RWPE1 (cell line): ENCODE measurements around the gene ITGB4.
"Not testable (repeated sequence)": the region's sequence is repeated elsewhere in the genome, so short reads cannot be mapped to it uniquely, and the experiment has no call there.

Experiments
- CTCF ChIA-PET: fragments of 350-600 bp; sonication (Branson Sonifier 250); formaldehyde crosslinking; extraction: SDS; loops from one replicate; lab custom pipeline; 2021; lab: Yijun Ruan, JAX
- POLR2A ChIA-PET: fragments of 400-600 bp; formaldehyde crosslinking; extraction: SDS; loops from one replicate; lab custom pipeline; 2020; ENCODE audit warnings: antibody characterized with exemption; ENCODE audit not compliant: low non-redundant PET; lab: Yijun Ruan, JAX
- DNase-seq: peaks from one replicate; pipeline ENCODE4 v3.0.0; 2012; ENCODE audit warnings: low spot score
- H3K27ac ChIP-seq: fragments of 450-650 bp; 2 replicates; pipeline ENCODE4 v1.5.1; 2017
- CTCF ChIP-seq: fragments of 450-650 bp; conservative IDR thresholded peaks from 2 replicates; pipeline ENCODE4 v1.5.1; 2017; ENCODE audit warnings: low read depth, mild to moderate bottlenecking

Gene ITGB4

DNA sequence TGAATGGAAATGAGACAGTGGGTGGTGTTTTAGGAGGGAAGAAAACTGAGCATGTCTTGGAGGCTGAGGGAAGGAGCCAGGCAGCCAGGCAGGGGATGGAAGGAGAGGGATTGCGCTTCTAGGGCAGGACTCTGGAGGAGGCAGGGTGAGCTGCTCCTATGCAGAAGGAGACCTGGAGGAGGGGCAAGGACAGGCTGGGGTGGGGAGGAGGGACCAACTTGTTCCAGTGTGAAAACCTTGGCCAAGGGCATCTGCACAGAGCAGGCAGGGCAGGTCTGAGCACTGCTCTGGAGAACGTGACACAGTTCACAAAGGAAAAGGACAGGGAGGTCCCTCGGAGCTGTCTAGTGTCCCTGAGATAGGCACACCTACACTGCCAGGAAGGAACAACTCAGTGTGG, 38.2 kb downstream of the ITGB4 start:
- POLR2A ChIA-PET: no interaction called here
- peak overlapping the region; percentile 98 for H3K27ac ChIP-seq
- CTCF ChIA-PET: interaction anchor here (0.5 to 0.7 kb wide), 3 partner anchors 11 to 146 kb away, joined by 3 to 4 read pairs (median 3); no protein-coding TSS in a partner anchor
- DNase-seq: no peak
- TF ChIP-seq CTCF: no peak

DNA sequence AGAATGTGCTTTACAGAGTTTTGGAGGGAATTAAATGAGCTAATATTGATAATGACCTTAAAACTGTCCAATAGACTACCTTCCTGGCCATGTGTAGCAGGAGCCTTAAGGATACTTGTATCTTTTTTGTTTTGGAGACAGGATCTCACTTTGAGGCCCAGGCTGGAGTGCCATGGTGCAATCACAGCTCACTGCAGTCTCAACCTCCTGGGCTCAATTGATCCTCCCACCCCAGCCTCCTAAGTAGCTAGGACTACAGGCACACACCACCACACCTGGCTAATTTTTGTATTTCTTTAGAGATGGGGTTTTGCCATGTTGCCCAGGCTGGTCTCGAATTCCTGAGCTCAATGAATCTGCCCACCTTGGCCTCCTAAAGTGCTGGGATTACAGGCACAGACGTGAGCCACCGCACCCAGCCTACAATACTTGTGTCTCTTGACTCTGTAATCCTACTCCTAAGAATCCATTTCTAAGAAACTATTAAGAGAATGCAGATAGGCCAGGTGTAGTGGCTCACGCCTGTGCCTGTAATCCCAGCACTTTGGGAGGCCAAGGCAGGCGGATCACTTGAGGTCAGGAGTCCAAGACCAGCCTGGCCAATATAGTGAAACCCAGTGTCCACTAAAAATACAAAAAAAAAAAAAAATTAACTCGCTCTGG, 38.9 kb downstream of the ITGB4 start:
- CTCF ChIA-PET: interaction anchor here (0.6 to 1.4 kb wide), 2 partner anchors 12 to 81 kb away, joined by 3 read pairs; no protein-coding TSS in a partner anchor
- H3K27ac ChIP-seq: peak overlapping the region; percentile 98
- POLR2A ChIA-PET, DNase-seq: not testable (repeated sequence)

DNA sequence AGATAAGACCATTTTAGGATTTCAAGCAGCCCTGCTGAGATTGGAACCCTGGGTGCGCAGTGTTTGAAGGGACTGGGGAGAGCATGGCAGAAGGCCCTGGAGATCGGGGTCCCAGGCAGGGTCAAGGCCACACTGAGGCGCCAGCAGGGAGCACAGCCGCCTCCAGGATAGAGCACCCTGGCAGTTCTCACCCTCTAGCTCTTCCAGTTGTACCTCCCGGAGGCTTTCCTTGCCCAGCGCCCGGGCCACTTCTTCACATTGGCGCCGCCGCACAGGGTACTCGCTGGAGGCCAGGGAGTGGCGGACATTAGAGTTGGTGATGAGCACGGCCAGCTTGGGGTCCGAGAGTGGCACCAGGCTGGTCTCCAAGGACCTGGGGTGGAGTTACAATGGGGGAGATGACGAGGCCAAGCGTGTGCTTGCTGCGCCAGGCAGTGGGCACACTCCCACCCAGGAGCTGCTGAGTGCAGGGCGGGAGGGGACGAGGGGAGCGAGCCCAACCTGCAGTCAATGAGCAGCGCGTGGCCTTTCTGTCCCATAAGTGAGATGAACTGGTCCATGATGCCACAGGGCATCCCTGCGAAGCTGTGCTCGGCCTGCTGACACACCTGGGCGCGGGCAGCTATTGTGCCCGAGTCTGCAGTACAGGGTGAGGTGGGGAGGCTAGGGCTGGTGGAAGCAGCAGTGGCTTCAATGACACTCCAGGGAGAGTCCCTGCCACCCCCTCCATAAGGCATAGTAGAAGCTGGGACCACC, 41.4 kb downstream of the ITGB4 start:
- no peak for DNase-seq
- H3K27ac ChIP-seq: peak overlapping the region; percentile 98
- POLR2A ChIA-PET: interaction anchor here (1.1 kb wide), 1 partner anchor 113 kb away, joined by 4 read pairs; no protein-coding TSS in a partner anchor
- CTCF ChIA-PET: interaction anchor here (0.8 to 2.0 kb wide), 8 partner anchors 12 to 143 kb away, joined by 3 to 7 read pairs (median 4); partner anchors contain the start of genes SMIM5 and TRIM65
- TF ChIP-seq CTCF: no peak

DNA sequence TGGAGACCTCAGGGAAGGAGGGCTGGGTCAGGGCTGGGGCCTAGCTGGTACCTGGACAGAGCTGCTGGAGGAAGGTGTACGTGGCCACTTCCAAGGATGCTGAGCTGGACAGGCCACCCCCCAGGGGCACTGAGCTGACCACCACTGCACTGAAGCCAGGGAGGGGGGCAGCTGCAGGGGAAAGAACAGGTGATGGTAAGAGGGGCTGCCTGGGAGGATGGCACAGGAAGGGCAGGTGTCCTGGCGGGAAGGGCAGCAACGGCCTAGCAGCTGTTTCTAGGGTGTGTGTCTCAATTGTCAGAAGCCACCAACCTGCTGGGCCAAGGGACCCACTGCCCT, 42.0 kb downstream of the ITGB4 start:
- no peak for TF ChIP-seq CTCF
- ChIA-PET CTCF (interaction anchor here (0.8 to 2.0 kb wide), 7 partner anchors 15 to 133 kb away, joined by 3 to 7 read pairs (median 5); partner anchors contain the start of genes SMIM5 and TRIM65), POLR2A (no interaction called here)
- H3K27ac ChIP-seq: peak overlapping the region; percentile 98
- no peak for DNase-seq

GRCh38 chr17:75763613-75764416, 42.6 kb downstream of the ITGB4 start:
- no peak for TF ChIP-seq CTCF
- CTCF ChIA-PET: interaction anchor here (1.0 to 2.0 kb wide), 7 partner anchors 9 to 133 kb away, joined by 3 to 7 read pairs (median 5); partner anchors contain the start of genes SMIM5 and TRIM65
- peak overlapping the region; percentile 98 for H3K27ac ChIP-seq
- no peak for DNase-seq
- POLR2A ChIA-PET: no interaction called here

DNA sequence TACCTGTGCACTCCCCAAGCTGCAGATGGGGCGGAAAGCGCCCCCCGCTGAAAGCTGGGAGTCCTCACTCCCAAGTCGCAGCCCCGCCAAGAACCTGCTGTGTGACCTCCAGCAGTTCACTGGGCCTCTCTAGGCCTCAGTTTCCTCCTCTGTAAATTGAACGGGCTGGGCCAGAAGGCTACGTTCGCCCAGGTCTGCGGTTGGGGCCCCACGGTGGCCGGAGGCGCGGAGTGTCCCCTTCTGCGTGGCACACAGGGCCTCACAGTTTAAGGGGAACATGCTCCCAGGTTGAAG, 43.1 kb downstream of the ITGB4 start:
- no peak for DNase-seq
- peak overlapping the region; percentile 98 for H3K27ac ChIP-seq
- POLR2A ChIA-PET: no interaction called here
- no peak for TF ChIP-seq CTCF
- CTCF ChIA-PET: interaction anchor here (0.7 to 2.0 kb wide), 8 partner anchors 8 to 115 kb away, joined by 3 to 7 read pairs (median 4); no protein-coding TSS in a partner anchor
